Measurements from ENCODE around the gene P2RX4. TPM values are rescaled to one million over a fixed set of nuclear protein-coding genes. Genes with fewer than 3 reads are reported as not detected.

Gene P2RX4
- total RNA-seq, 1 experiment from 2014 or later, result 8.1 TPM

GRCh38 chr12:121238604-121239350, 28.8 kb downstream of the P2RX4 start:
- Histone ChIP-seq H4K91ac (ENCODE audit: insufficient read length, low read depth, low read length) (no peak overlapping the region), H2BK15ac (ENCODE audit: low read depth, low read length) (no peak overlapping the region), H2BK120ac (ENCODE audit: low read depth, low read length, poor library complexity, severe bottlenecking) (no peak overlapping the region), H3K27ac (ENCODE audit: insufficient read length, low read depth, low read length) (no peak overlapping the region), H3K79me2 (ENCODE audit: insufficient read depth, low read length) (no peaks in the 10 kb centered on the region), H3K4ac (ENCODE audit: low read depth, low read length) (no peak overlapping the region), H3K79me1 (ENCODE audit: insufficient read depth, low read depth, low read length, poor library complexity, severe bottlenecking) (no peaks in the 10 kb centered on the region), H3K23me2 (ENCODE audit: insufficient read length, low read depth, low read length, poor library complexity, severe bottlenecking) (no peaks in the 10 kb centered on the region), H3K56ac (ENCODE audit: insufficient read length, low read depth, low read length) (no peak overlapping the region), H3K27me3 (ENCODE audit: insufficient read depth, low read length) (no peaks in the 10 kb centered on the region), H3K9me3 (ENCODE audit: control insufficient read depth, low read depth, low read length) (no peaks in the 10 kb centered on the region), H3K4me2 (ENCODE audit: insufficient read depth, insufficient read length, low read length) (no peak overlapping the region), H4K8ac (replicated peaks; ENCODE audit: insufficient read length, low read depth, low read length) (no peak overlapping the region), H2AFZ (ENCODE audit: low read length) (no peak overlapping the region), H4K5ac (ENCODE audit: insufficient read length, low read depth, low read length) (no peak overlapping the region), H2AK5ac (ENCODE audit: insufficient read length, low read length) (no peak overlapping the region), H3K18ac (ENCODE audit: insufficient read length, low read depth, low read length) (no peak overlapping the region), H2BK5ac (ENCODE audit: insufficient read length, low read length) (no peak overlapping the region), H3T11ph (ENCODE audit: low read length) (no peak overlapping the region), H3K4me1 (ENCODE audit: insufficient read depth, low read length) (peaks cover 3% of the 10 kb centered on the region; the same call in 1 of the 2 replicates), H2BK20ac (ENCODE audit: low read depth, low read length, poor library complexity, severe bottlenecking) (no peak overlapping the region), H2BK12ac (ENCODE audit: insufficient read length, low read depth, low read length) (no peak overlapping the region), H3K14ac (ENCODE audit: insufficient read depth, low read length) (no peak overlapping the region), H3K9ac (ENCODE audit: extremely low read depth, insufficient read length, low read length) (no peak overlapping the region), H3K23ac (ENCODE audit: insufficient read length, low read depth, low read length) (no peak overlapping the region), H4K20me1 (ENCODE audit: control insufficient read depth, insufficient read depth, insufficient read length) (no peaks in the 10 kb centered on the region)
- H3K9me3 Mint-ChIP-seq, result no peaks in the 10 kb centered on the region
- H3K36me3 Mint-ChIP-seq (ENCODE audit: insufficient read depth in 1 of 3, low read depth in 3 of 3), result peaks cover 13 to 26% (median 18%) of the 10 kb centered on the region in 3 experiments; a peak in 6 of 7 replicates
- TF ChIP-seq, protein P1, sequence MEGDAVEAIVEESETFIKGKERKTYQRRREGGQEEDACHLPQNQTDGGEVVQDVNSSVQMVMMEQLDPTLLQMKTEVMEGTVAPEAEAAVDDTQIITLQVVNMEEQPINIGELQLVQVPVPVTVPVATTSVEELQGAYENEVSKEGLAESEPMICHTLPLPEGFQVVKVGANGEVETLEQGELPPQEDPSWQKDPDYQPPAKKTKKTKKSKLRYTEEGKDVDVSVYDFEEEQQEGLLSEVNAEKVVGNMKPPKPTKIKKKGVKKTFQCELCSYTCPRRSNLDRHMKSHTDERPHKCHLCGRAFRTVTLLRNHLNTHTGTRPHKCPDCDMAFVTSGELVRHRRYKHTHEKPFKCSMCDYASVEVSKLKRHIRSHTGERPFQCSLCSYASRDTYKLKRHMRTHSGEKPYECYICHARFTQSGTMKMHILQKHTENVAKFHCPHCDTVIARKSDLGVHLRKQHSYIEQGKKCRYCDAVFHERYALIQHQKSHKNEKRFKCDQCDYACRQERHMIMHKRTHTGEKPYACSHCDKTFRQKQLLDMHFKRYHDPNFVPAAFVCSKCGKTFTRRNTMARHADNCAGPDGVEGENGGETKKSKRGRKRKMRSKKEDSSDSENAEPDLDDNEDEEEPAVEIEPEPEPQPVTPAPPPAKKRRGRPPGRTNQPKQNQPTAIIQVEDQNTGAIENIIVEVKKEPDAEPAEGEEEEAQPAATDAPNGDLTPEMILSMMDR (conservative IDR thresholded peaks at IDR 0.05), result peak; percentile 24; the same call in 1 of the 3 replicates
- WGBS (ENCODE audit: extremely low coverage, insufficient read length, low lambda C conversion rate), result no CpG with 5 or more reads among the region's 7 CpGs
- H3K4me1 Mint-ChIP-seq, result peaks cover 25 to 40% of the 10 kb centered on the region in 2 experiments
- peak overlapping the region; percentile 80 to 96 (median 95) for H3K27ac Mint-ChIP-seq
- no peak overlapping the region for H3K4me3 Mint-ChIP-seq
- DNase-seq, result peak; percentile 74
- H3K27me3 Mint-ChIP-seq (ENCODE audit: low read depth), result no peaks in the 10 kb centered on the region

Data from H9 (cell line).